Stimulated activated CD4-positive, alpha-beta T cell treated with anti-CD3 and anti-CD28 coated beads, Interleukin-15, amount 100 ng/mL, for 24 hours (primary cell): ENCODE data around the gene SRGAP1.

Experiments used
- DNase-seq: peaks from one replicate; pipeline ENCODE4 v3.0.0-alpha.2; 2020

Gene SRGAP1

DNA sequence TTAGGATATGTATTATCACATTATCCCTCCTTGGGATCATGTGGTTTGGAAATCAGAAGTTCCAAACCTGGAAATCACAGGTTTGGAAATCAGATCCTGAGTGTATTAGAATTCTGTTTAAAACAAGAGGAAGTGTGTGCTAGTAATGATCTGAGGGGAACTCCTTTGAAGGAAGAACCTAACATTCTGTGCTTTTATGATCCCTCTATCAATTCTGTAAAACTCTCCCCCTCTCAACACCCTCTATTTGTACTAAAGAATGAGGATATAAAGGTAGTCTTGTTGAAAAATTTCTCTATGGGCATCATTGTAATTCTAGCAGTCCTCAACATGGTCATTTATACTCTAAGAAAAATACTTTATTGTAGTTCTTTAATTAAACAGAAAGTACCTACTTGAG is 97.4 kb downstream of the SRGAP1 start:
- no peak for DNase-seq

DNA sequence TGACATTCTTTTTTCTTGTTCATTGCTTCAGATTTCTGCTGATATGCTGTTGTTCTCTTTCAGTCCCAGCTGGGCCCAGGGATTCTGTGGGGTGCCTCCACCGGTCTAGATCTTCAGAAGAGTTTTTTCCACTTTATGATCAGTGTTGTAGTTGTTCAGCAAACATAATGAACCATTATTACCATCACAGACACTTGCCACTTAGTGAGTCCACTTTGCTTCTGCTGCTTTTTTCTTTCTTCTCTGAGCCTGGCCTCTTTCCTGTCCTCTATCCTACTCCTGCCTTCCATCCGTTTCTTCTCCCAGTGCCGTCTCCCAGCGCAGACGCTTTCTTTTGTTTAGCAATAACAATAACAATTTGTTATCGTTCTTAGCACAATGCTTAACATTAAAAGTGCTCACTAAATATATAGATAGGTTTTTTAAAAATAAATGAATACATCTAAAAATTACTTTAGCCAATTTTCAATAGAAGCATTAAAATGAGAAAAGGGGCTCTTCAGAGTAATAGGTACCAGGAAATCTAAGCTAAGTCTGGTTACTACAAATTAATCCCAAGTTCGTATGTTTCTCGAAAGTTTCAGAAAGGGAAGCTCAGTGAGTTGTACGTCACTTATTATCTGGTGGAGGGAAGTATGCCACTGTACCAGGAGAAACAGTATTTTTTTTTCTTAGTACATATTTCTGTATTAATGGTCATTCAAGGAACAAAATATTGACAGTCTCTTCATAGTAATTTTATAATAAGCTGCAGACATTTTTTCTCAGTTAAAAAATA is 98.2 kb downstream of the SRGAP1 start:
- DNase-seq = no peak

DNA sequence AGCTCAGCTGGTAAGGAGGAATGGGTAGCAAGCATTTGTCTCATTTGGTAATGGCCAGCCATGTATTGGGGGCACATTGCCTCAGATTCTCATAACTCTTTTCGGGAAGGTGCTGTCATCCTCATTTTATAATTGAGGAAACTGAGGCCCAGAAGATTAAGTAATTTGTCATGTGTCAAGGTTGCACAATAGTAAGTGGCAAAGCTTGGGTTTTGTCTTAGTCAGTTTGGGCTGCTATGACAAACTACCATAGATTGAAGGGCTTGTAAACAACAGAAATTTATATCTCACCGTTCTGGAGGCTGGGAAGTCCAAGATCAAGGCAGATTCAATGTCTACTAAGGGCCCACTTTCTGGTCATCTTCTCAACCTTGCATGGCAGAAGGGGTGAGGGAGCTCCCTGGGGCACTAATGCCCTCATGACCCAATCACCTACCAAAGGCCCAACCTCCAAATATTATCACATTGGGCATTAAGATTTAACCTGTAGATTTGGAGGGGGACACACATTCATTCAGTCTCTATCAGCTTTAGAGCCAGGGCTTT is 99.6 kb downstream of the SRGAP1 start:
- no peak for DNase-seq

DNA sequence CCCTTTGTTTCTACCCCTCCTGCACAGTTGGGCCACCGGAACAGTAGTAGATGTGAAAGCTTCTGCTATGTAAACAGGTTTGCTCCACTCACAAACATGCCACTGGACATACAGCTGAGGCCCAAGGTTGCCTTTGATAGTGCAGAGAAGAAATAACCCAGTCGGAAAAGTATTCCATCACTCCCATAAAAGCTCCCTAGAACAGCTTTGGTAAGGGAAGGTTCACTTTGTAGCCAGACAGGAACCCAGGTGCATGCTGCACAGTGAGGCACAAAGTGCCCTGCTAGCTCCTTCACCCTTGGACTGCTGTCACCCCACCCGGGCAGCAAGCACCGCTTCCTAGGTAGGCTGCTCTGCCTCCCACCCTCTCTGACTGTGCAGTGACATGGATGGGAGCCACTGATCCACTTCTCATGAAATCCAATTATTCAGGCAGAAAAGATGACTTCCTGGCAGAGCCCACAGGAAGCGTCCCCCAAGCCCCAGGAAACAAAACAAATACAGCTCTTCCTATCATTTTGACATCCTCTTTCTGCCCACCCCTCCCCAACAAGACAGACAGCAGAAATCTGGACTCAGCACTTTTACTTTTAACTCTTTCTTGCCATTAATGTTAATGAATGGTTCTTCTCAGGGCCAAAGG is 100.2 kb downstream of the SRGAP1 start:
- DNase-seq = no peak

DNA sequence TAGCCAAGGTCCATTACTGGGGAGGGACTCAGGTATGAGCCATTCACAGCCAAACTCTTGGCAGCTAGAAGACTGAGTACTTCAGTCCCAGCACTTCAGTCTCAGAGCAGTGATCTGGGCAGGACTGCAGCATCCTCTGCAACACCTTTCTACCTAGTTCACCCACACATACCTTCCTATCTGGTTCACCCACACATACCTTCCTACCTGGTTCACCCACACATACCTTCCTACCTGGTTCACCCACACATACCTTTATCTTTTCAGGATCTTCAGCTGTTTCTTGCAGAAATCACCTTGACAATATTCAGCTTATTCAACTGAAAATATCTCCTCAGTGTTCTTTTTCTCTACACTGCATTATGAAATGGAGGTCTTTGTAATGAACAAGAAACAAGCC is 101.3 kb downstream of the SRGAP1 start:
- DNase-seq = no peak

DNA sequence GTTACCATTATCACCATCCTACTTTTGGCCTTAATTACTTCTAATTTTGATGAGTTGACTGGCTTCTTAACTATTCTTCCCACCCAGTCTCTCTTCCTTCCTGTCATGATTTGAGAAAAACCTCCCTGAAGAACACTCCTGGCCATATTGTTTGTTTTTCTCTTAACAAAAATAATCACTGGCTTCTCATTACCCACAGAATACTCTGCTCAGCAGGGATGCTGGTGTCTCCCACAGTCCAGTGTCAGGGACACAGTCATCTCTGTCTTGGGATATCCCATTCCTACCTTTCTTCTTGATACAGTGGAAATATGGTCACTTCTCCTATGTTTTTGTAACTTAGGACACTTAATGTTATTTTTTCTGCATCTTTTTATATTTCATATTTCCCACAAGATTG is 103.7 kb downstream of the SRGAP1 start:
- DNase-seq = no peak

DNA sequence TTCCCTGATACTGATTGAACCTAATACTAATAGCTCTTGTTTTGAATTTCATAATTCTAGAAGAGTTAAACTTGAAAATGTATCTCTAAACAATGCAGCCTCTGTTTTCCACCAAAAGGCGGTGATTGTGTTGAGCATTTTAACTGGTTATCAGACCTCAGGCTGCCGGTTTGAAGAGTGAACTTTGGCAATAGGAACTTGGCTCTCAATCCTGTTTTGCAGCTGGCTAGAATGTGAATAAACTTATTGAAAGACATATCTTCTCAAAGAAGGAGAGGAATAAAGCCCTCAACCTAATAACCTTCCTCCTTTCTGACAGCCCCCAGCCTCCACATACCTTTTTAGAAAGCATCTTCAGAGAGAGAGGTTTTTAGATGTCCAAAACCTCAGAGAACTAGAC is 105.4 kb downstream of the SRGAP1 start:
- no peak for DNase-seq

DNA sequence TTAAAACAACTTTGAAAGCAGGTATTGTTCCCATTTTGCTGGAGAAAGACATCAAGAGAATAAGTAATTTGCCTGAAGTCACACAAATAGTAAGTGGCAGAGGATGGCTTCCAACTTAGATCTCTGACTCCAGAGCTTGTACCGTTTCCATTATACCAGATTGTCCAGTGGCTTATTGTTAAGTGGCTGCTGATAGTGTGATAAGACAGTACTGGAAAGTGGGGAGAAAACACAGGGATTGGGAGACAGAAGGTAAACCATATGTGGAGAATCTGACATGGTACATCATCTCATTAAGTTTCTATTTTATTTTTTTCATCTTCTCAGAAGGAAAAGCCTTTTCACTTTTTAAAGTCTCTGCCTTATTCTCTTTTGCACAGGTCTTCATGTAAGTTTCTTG is 108.5 kb downstream of the SRGAP1 start:
- DNase-seq = no peak

DNA sequence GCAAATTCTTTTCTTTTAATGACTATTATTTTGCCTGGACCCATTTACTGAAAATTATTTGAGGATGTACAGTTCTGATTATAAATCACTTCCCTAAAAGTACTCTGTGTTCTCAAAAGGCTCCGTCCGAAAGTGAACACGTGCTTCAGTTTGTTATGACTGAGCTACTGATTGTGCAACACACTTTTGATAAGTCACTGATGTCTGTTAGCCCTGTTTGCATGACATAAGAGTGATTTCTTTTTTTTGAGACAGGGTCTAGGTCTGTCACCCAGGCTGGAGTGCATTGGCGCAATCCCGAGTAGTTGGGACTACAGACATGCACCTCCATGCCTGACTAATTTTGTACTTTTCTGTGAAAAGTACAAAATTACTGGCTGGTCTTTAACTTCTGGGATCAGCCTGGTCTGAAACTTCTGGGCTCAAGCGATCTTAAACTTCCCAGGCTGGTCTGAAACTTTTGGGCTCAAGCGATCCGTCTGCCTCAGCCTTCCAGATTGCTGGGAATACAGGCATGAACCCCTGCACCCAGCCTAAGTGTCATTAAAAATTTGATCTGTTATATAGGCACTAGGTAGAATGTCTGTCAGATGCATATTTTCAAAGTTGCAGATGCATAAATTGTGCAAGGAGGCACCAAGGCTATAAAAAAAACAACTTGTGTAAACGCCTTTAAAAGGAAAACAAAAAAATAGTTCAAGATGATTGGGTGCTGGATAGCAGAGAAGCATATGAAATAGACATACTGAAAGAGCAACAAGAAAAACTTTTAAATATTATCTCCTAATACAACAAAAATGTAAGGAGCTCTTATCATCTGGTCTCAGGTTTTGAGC is 111.5 kb downstream of the SRGAP1 start:
- no peak for DNase-seq

DNA sequence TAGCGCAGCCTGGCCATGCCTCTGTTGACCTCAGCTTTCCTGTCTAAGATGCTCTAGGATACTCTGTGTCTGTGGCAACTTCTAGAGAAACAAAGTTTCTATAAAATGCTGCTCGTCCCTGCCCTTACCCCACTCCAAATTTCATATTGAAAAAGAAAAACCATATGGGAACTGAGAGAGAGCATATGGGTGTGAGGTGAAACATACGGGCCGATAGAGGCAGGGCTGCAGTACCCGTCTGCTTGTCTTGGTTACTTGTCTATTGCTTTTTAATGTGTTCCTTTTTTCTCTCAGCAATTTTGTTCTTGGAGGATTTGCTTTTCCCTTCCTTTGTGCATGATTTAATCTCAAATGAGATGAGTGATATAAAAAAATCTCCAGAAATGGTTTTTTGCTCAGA is 113.0 kb downstream of the SRGAP1 start:
- no peak for DNase-seq

DNA sequence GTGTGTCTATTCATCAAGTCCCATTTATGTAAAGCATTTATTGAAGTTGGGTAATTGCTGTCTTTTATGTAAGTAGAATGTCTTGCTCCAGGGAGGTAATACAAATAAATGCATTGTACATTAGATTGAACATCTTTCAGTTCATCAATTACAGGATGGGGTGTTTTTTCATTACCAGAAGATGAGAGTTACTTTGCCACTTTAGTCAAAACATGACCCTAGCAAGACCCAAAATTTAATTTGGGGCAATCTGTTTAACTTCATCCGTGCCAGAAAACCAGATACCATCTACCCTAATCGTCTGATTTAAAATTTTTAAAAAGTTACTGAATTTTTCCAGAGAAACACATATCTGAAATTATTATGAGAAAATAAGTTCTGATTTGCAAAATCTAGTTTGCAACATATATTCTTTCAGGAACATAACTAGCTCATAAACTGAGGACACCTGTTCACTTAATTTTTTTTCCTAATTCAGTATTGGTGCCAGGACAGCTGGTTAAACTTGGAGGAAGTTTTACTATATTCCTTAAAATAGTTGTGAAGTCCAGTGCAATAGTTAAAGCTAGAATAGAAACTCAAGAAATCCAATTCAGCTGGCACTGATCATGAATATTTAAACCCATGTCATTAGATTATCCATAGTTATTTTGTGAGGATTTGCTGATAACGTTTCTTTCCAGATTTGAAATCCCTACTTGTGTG is 114.5 kb downstream of the SRGAP1 start:
- DNase-seq = no peak

DNA sequence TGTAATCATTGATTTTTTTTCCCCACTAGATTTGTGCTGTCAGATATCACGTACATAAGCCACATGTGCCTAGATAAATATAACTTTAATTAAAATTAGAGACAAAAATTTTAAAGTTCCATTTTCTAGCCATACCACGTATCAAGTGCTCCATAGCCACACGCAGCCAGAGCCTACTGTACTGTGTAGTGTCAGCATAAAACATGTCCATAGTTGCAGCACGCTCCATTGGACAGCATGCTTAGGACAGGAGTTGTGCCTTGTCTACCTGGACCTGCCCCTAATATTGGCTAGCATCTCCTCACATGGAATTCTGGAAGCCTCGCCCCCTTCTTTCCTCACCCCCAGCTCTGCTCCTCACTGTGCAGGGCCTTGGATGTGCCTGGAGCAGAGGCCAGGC is 116.5 kb downstream of the SRGAP1 start:
- DNase-seq = no peak

DNA sequence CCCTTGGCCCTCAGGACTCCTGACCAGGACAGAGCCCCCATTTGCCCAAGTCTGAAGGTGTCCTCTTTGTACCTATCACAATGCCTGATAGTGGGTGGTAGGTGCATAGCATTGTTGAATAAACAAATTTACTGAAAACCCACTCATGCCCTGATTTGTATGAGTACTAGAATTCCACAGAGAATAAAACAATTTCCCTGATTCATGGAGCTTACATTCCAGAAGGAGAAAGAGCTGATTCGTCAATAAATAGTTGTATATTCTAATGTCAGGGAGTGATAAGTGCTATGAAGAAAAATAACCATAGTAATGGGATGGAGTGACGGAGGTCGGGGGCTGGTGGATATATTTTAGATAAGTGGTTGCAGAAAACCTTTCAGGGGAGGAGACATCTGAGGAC is 117.0 kb downstream of the SRGAP1 start:
- DNase-seq = no peak

DNA sequence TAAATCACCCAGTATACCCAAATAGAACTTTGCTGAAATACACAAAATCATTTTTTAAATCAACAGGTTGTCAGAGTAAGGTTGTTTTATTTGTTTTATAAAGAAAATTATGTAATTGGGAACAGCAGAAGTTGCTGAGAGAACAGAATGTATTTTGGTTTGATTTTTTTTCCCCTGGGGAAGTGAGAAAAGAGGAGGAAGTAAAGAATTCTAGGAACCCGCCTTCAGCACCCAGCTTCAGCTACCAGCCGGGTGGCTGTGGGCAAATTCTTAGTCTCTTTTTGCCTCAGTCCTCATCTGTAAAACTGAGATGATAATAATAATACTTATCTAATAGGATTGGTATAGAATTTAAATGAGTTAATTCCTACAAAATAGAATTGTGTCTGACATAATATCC is 119.4 kb downstream of the SRGAP1 start:
- no peak for DNase-seq

DNA sequence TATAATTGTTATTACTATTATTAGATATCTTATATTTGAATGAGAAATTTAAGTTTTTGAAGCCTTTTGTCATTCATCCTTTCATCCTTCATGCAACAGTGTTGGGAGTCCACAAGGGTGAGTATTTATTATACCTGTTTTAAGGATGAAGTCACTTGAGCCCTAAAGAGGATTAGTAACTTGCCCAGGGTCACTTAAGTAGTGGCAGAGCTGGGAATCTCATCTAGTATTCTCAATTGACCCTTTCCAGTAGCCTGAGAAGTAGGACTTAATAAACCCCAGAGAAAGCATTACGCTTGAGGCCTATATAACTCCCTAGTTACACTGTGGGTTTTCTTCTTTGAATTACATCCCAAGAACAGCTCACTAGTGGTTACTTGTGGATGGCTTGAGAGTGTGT is 119.8 kb downstream of the SRGAP1 start:
- DNase-seq = no peak

DNA sequence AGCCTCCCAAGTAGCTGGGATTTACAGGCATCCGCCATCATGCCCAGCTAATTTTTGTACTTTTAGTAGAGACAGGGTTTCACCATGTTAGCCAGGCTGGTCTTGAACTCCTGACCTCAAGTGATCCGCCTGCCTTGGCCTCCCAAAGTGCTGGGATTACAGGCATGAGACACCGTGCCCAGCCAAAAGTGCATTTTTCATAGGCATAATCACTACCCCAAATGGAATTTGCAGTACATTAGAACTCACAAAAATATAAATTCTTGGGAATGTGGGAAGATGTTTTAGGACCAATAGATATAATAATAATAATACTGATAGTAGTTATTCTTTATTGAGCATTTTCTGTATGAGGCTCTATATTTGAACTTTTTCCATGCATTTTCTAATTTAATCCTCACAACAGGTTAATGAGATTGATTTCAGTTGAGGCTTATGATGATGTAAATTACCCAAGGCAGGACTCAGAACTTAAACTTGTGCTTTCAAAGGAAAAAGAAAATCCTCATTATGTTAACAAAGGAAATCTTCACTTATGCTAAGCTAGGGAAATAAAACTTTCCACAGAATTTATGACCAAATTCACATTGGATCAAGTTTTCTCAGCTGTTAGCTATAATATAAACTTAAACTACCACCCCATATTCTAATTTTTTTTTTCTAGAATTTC is 121.6 kb downstream of the SRGAP1 start:
- DNase-seq = no peak

DNA sequence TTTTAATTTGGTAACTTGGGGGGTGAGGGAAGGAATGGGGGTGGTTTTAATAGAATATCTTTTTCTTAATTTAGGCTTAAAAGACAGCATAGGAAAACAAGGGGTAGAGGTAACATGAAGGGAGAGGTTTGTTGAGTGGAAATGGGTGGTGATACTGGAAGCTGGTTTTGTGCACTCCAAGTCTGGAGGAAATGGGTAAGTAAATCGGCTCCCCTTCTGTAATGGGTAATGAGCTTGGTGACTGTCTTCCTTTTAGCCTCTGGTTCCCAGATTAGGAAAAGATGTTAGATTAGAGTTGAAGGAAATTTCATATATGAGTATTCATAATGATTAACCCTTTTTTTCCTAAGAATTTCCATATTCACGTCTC is 122.1 kb downstream of the SRGAP1 start:
- no peak for DNase-seq

DNA sequence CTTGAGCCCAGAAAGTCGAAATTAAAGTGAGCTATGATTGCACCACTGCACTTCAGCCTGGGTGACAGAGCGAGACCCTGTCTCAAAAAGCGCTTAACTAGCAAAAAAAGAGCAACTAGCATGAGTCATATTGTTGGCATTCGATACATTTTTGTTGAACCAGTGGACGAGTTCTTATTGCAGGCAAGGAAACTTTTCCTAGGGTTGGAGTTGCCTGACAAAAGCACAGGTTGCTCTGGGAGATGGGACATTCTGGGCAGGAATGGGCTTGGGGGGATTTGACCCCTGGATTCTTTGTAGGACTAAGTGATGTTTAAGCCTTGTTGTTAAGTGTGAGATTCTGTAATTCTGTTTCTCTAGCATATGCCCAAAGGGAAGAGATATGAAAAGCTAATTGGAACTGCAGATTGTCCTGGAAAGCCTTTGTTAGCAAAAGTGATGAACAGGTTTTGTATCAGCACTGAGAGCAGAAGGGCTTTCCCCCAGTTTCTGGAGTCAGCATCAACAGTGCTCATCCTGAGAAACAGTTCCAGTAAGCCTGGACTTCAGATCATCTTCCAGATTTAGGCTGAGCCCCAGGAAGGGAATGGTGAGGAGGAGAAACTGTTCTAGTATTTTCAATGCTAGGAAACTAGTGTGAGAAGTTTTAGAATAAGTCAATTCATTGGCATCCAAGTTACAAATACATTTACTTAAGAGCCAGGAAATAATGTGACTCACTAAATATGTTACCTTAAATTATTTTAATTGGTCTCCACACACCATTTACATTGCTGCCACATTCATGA is 123.1 kb downstream of the SRGAP1 start:
- no peak for DNase-seq

DNA sequence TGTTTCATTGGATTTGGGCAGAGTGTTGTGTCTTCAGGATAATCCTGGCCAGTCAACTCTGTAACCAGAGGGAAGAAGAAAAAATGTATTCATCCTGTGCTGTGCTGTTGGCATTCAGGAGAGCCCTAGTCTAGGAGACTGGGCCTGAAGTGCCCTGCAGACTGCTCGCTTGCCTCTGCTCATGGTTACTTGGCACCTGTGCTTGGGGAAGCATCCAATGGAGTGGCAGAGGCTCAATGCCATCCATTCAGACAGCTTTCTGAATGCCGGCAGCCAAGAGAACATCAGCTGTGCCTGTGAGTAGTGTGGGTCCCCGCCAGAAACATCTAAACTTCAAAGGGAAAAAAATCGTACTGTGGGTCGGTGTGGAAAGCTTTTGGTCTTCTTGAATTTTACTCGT is 124.2 kb downstream of the SRGAP1 start:
- DNase-seq = no peak

DNA sequence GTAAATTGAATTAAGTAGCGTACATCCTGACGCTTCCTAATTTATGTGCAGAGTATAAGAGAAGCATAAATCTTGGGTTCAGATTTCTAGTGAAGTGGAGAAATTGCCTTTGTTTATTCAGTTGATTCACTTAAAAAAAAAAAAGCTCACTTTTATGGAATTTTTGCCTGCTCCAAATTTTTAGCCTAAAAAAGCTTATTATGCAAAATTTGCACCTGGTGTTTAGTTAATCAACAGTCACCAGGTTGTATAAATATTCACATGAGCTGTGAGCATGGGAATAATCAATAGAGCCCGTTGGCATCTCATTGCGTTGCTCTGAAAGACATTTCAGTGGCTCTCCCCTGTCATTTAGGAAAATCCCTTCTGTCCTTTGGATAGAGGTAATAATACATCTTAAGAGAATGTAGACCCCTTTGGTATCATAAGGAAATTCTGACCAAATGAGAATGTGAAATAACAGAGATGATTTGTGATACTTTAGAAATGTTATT is 132.4 kb downstream of the SRGAP1 start:
- DNase-seq = no peak

DNA sequence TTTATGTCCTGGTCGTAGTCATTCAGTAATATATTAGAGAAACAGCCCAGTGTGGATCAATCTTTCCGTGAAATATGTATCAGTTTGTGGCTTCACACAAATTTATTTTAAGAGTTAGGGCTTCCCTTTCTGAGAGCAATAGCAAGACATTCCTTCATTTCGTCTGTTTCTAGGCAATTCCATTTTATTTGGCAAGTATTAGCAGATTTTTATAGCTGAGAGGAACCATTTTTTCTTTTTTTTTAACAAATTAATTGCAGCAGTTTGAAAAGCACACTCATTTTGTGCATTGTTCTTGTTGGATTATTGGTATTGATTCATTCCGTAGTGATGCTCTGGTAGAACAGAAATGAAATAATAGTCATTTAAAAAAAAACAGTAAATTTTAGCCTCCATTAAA is 132.9 kb downstream of the SRGAP1 start:
- DNase-seq = no peak

DNA sequence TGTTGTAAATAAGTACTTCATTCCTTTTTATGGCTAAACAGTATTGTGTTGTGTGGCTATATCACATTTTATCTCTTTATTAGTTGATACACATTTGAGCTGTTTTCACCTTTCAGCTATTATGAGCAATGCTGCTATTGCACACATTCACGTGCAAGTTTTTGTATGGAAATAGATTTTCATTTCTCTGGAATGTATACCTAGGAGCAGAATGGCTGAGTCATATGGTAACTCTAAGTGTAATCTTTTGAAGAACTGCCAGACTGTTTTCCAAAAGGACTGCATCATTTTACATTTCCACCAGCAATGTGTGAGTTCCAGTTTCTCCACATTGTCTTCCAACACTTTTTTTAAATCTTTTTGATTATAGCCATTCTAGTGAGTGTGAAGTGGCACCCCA is 134.0 kb downstream of the SRGAP1 start:
- DNase-seq = no peak
